Cerebellar nuclear complex (tissue), 1 donor: ENCODE results near the gene PIERCE2.
"Not testable (repeated sequence)": the region's sequence is repeated elsewhere in the genome, so short reads cannot be mapped to it uniquely, and the experiment has no call there.

Experiments used
- DNase-seq, 2 experiments: peaks; one replicate each; lab custom pipeline; 2025; lab: John Stamatoyannopoulos, UW

The PIERCE2 gene

DNA sequence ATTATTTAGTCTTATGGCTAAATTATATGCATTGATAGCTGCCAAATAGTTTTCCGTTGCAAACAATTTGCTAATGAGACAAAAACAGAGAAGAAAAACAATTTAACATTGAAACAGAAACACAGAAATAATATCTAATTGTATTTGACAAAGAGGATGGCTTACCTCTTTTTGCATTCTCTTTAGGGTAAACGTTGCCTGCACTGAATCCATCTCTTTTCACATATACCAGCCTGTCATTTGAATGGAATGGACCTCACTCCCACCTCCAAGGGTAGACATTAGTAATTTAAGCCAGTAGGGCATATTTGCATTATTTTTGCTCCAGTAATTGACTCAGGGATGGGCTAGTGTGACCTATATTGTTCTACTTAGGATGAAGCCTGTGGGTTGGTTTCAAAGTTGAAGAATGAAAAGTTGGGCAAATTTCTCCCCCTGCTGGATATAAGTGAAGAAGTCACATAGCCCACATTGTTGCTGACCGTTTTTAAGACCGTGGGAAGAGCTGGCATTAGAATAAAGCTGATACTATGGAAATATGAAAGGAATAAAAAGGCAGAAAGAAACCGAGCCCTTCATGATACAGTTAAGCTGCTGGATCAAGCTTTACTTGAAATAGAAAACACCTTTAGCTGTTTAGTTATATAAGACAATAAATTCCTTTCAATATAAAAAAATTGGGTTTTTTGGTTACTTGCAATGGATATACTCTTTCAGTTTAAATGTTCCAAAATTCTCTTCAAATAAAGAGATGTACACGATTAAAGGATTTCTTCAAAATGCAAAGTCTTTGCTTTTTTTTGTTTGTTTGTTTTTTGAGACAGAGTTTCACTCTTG lies 26.9 kb downstream of the PIERCE2 start:
- no peak for DNase-seq

GRCh38 chr15:55443141-55443540 lies 34.8 kb downstream of the PIERCE2 start:
- not testable (repeated sequence) for DNase-seq

DNA sequence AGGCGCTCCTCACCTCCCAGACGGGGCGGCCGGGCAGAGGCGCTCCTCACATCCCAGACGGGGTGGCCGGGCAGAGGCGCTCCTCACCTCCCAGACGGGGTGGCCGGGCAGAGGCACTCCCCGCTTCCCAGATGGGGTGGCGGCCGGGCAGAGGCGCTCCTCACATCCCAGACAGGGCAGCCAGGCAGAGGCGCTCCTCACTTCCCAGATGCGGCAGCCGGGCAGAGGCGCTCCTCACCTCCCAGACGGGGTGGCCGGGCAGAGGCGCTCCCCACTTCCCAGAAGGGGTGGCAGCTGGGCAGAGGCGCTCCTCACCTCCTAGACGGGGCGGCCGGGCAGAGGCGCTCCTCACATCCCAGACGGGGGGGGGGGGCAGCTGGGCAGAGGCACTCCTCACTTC lies 37.6 kb downstream of the PIERCE2 start:
- DNase-seq, result not testable (repeated sequence)

GRCh38 chr15:55446379-55447029 lies 38.2 kb downstream of the PIERCE2 start:
- not testable (repeated sequence) for DNase-seq

- DNase-seq, result not testable (repeated sequence)
Measured at GRCh38 chr15:55447030-55447394, 38.7 kb downstream of the PIERCE2 start.

- no peak for DNase-seq
Measured at GRCh38 chr15:55457401-55458022, 49.2 kb downstream of the PIERCE2 start.

GRCh38 chr15:55461447-55461846 lies 53.2 kb downstream of the PIERCE2 start:
- no peak for DNase-seq

GRCh38 chr15:55468321-55468720 lies 60.0 kb downstream of the PIERCE2 start:
- no peak for DNase-seq
